ENCODE data around the gene SZT2. TPM values are rescaled to one million over a fixed set of nuclear protein-coding genes. Genes with fewer than 3 reads are reported as not detected.

The SZT2 gene
- total and polyA plus RNA-seq, 2 of the 4 experiments (the other 2 are of a cell fraction), result 9.5 to 14.3 TPM

- no CpG with 5 or more reads among the region's 13 CpGs for WGBS, 2 experiments (ENCODE audit: extremely low coverage in 2 of 2, insufficient read length in 1 of 2)
Measured at GRCh38 chr1:43464681-43465504, 75.2 kb downstream of the SZT2 start.

More at GRCh38 chr1:43464681-43465504, 75.2 kb downstream of the SZT2 start:
- in situ Hi-C loops (cut with MboI; ENCODE audit: low sequenced_read_pairs) (no loop called here), intact Hi-C loops (cut with micrococcal nuclease) (no loop called here), dilution Hi-C loops (cut with HindIII; ENCODE audit: low sequenced_read_pairs, unreplicated experiment) (no loop called here)
- peak overlapping the region; percentile 23 for H2BK120ac ChIP-seq (ENCODE audit: low read depth, low read length)
- H4K8ac ChIP-seq (ENCODE audit: low read depth in 2 of 2, low read length in 2 of 2), result 0 out of 4 replicates have a peak overlapping the region, but pooled peaks of 1 of the 2 experiments have one; percentile 50
- H3K14ac ChIP-seq (replicated peaks; ENCODE audit: low read depth, low read length), result peak overlapping the region; percentile 50
- peak overlapping the region; percentile 39; the same call in 1 of the 2 replicates for H3K23ac ChIP-seq (ENCODE audit: low read depth, low read length)
- no peak overlapping the region for H3K9ac ChIP-seq (ENCODE audit: low read depth, low read length)
- H2AFZ ChIP-seq (replicated peaks; ENCODE audit: low read length, poor library complexity), result peak overlapping the region; percentile 75
- no peak overlapping the region for H3K56ac ChIP-seq (ENCODE audit: extremely low read depth, insufficient read depth, low read length)
- BruUV-seq (replicated peaks), result no TSS peak
- peak overlapping the region; percentile 76; the same call in 1 of the 2 replicates for H2BK20ac ChIP-seq (ENCODE audit: low read depth, low read length)
- peak overlapping the region; percentile 55 for H3K4ac ChIP-seq (ENCODE audit: low read depth, low read length)
- H3K9me3 ChIP-seq (ENCODE audit: control insufficient read depth, insufficient read depth, low read length), result peaks cover 3% of the 10 kb centered on the region; the same call in 1 of the 2 replicates
- 0 out of 2 replicates have a peak overlapping the region, but pooled peaks have one; percentile 48 for H4K91ac ChIP-seq (ENCODE audit: insufficient read depth, low read depth, low read length)
- DNase-seq, result no peak
- no peak overlapping the region; the same call in 1 of the 2 replicates for H3K27ac ChIP-seq (ENCODE audit: insufficient read depth, low read length)
- H3K18ac ChIP-seq (ENCODE audit: low read depth, low read length), result no peak overlapping the region
- H2AK9ac ChIP-seq (replicated peaks; ENCODE audit: low read depth, low read length, poor library complexity), result peak overlapping the region; percentile 69
- H2AK5ac ChIP-seq (ENCODE audit: low read depth, low read length), result peak overlapping the region; percentile 71
- H2BK5ac ChIP-seq (ENCODE audit: low read depth, low read length, poor library complexity, severe bottlenecking), result peak overlapping the region; percentile 23
- TF ChIP-seq CEBPB (IDR thresholded peaks at IDR 0.05; ENCODE audit: low read depth, low read length) (no peak), RCOR1 (IDR thresholded peaks at IDR 0.05; ENCODE audit: insufficient replicate concordance, low read length) (no peak)
- peak overlapping the region; percentile 34; the same call in 1 of the 3 replicates for H2BK15ac ChIP-seq (ENCODE audit: low read depth, low read length)
- peaks cover 4% of the 10 kb centered on the region; the same call in 1 of the 2 replicates for H3K4me1 ChIP-seq (ENCODE audit: control insufficient read depth, insufficient read depth, low read length)
- no peaks in the 10 kb centered on the region for H3K27me3 ChIP-seq (ENCODE audit: control insufficient read depth, insufficient read depth, low read length)
- POLR2A ChIA-PET (ENCODE audit: unreplicated experiment), result no interaction called here
- no peak overlapping the region for H3K4me2 ChIP-seq (ENCODE audit: low read depth, low read length)
- H4K20me1 ChIP-seq (ENCODE audit: insufficient read depth, low read length), result no peaks in the 10 kb centered on the region
- no peak overlapping the region for H3K4me3 ChIP-seq (ENCODE audit: insufficient read depth, low read depth, low read length)
- no peak for ATAC-seq (ENCODE audit: low read depth)
- H3K36me3 ChIP-seq (ENCODE audit: control insufficient read depth, insufficient read depth, low read length), result no peaks in the 10 kb centered on the region
- CTCF ChIA-PET, result no interaction called here
- H3K9me1 ChIP-seq (ENCODE audit: insufficient read depth, low read length), result peaks cover 2% of the 10 kb centered on the region; the same call in 1 of the 2 replicates
- no peaks in the 10 kb centered on the region for H3K79me1 ChIP-seq (ENCODE audit: low read depth in 1 of 2, low read length in 2 of 2)
- H4K5ac ChIP-seq (ENCODE audit: low read depth, low read length), result no peak overlapping the region
